A549 (cell line): ENCODE data around the gene FAM237A. TPM values are rescaled to one million over a fixed set of nuclear protein-coding genes. Genes with fewer than 3 reads are reported as not detected.

Experiments
- ATAC-seq, 2 experiments: fragments of 200-7000 bp in 1 of 2; fragments of >200 bp in 1 of 2; cut with Nextera tagmentation in 1 of 2; cut with Tn5 transposase in 1 of 2; 3 replicates each; pipeline versions ENCODE4 v1.8.0 to v1.9.1; 2018 to 2020; ENCODE audit warnings: mild to moderate bottlenecking in 1 of 2, moderate library complexity in 1 of 2
- CTCF ChIA-PET: fragments of 300-600 bp; sonication (Branson Sonifier 250); formaldehyde crosslinking; extraction: SDS; loops from one replicate; lab custom pipeline; 2021; ENCODE audit warnings: antibody characterized with exemption, inconsistent platforms; lab: Yijun Ruan, JAX
- POLR2A ChIA-PET: fragments of 350-600 bp; formaldehyde crosslinking; extraction: SDS; loops from one replicate; lab custom pipeline; 2021; ENCODE audit warnings: antibody characterized with exemption, inconsistent platforms; lab: Yijun Ruan, JAX
- DNase-seq, 2 experiments: peaks; one replicate each; pipeline versions ENCODE4 v3.0.0 to v3.0.0-alpha.2; 2011 to 2016; ENCODE audit warnings: low read depth in 1 of 2, low spot score in 1 of 2
- FAIRE-seq: peaks from 2 replicates; lab custom pipeline; 2011; peaks lifted over from hg19 to GRCh38; lab: Jason Lieb, UNC
- H3K27ac ChIP-seq, 2 experiments: fragments of >200 bp; sonication (Bioruptor Twin); formaldehyde crosslinking; 3 replicates each; pipeline ENCODE4 v1.5.1; 2016 to 2017
- H3K4me1 ChIP-seq: fragments of >200 bp; sonication (Bioruptor Twin); formaldehyde crosslinking; 3 replicates; pipeline ENCODE4 v1.6.1; 2016
- H3K4me2 ChIP-seq: fragments of >200 bp; sonication (Bioruptor Twin); formaldehyde crosslinking; 3 replicates; pipeline ENCODE4 v1.6.1; 2016
- H3K4me3 ChIP-seq: fragments of >200 bp; sonication (Bioruptor Twin); formaldehyde crosslinking; 3 replicates; pipeline ENCODE4 v1.5.1; 2016
- H3K9me3 ChIP-seq: fragments of >200 bp; sonication (Bioruptor Twin); formaldehyde crosslinking; 3 replicates; pipeline ENCODE4 v1.6.1; 2016
- CHD4 ChIP-seq: fragments of 200-600 bp; sonication (generic); IDR thresholded peaks from 2 replicates; pipeline ENCODE4 v1.6.1; 2016; ENCODE audit warnings: antibody characterized with exemption, mild to moderate bottlenecking, borderline replicate concordance
- EP300 ChIP-seq, 2 experiments: fragments of >200 bp; sonication (Bioruptor Twin); formaldehyde crosslinking; IDR thresholded peaks; 2 replicates in 1 of 2; 3 replicates in 1 of 2; pipeline ENCODE4 v1.6.1; 2016 to 2017
- ESRRA ChIP-seq: fragments of 150-350 bp; IDR thresholded peaks from 2 replicates; pipeline ENCODE4 v1.6.1; 2014; ENCODE audit warnings: mild to moderate bottlenecking, low read length, borderline replicate concordance
- FOSB ChIP-seq: fragments of 250-450 bp; sonication (Bioruptor Pico); IDR thresholded peaks from 2 replicates; pipeline ENCODE4 v1.5.0; 2020; ENCODE audit warnings: mild to moderate bottlenecking, moderate library complexity
- FOSL2 ChIP-seq, 2 experiments: fragments of 450-650 bp in 1 of 2; fragments of >200 bp in 1 of 2; sonication (Bioruptor Twin) in 1 of 2; formaldehyde crosslinking; IDR thresholded peaks; 2 replicates each; pipeline versions ENCODE4 v1.5.0 to v1.6.1; 2016 to 2020; ENCODE audit warnings: mild to moderate bottlenecking in 1 of 2, moderate library complexity in 1 of 2
- FOXS1 ChIP-seq: fragments of 250-450 bp; sonication (Bioruptor Pico); IDR thresholded peaks from 2 replicates; pipeline ENCODE4 v1.5.0; 2020; ENCODE audit warnings: mild to moderate bottlenecking, moderate library complexity
- HEYL ChIP-seq: fragments of 250-450 bp; sonication (Bioruptor Pico); IDR thresholded peaks from 2 replicates; pipeline ENCODE4 v1.8.0; 2021; ENCODE audit warnings: mild to moderate bottlenecking, moderate library complexity
- JUNB ChIP-seq: fragments of >200 bp; sonication (Bioruptor Twin); formaldehyde crosslinking; IDR thresholded peaks from 2 replicates; pipeline ENCODE4 v1.6.1; 2016
- MAFK ChIP-seq: fragments of 450-650 bp; IDR thresholded peaks from 2 replicates; pipeline ENCODE4 v1.6.1; 2014; ENCODE audit not compliant: partially characterized antibody
- MAZ ChIP-seq: fragments of 150-350 bp; IDR thresholded peaks from 2 replicates; pipeline ENCODE4 v1.6.1; 2014; ENCODE audit warnings: antibody characterized with exemption, low read depth, low read length, borderline replicate concordance
- NR3C1 ChIP-seq: fragments of >200 bp; sonication (Bioruptor Twin); formaldehyde crosslinking; IDR thresholded peaks from 3 replicates; pipeline ENCODE4 v1.6.1; 2017
- POLR2AphosphoS2 ChIP-seq: conservative IDR thresholded peaks from 2 replicates; pipeline ENCODE4 v1.6.1; 2012; ENCODE audit warnings: low read length, improper control_type of control experiment, inconsistent platforms
- RNF2 ChIP-seq: fragments of 200-600 bp; sonication (generic); IDR thresholded peaks from 2 replicates; pipeline ENCODE4 v1.6.1; 2016; ENCODE audit warnings: low read depth, mild to moderate bottlenecking, antibody characterized with exemption, moderate library complexity, borderline replicate concordance
- TFCP2L1 ChIP-seq: fragments of 250-450 bp; sonication (Bioruptor Pico); IDR thresholded peaks from 2 replicates; pipeline ENCODE4 v1.5.0; 2021; ENCODE audit warnings: mild to moderate bottlenecking
- TP53 ChIP-seq: fragments of 250-450 bp; sonication (Bioruptor Pico); IDR thresholded peaks from 2 replicates; pipeline ENCODE4 v1.5.0; 2021; ENCODE audit warnings: mild to moderate bottlenecking, moderate library complexity
- ZFP36 ChIP-seq: fragments of 450-650 bp; IDR thresholded peaks from 2 replicates; pipeline ENCODE4 v1.6.1; 2014; ENCODE audit warnings: borderline replicate concordance; ENCODE audit not compliant: partially characterized antibody
- ZNF302 ChIP-seq: fragments of 250-450 bp; sonication (Bioruptor Pico); IDR thresholded peaks from 2 replicates; pipeline ENCODE4 v1.9.0; 2021; ENCODE audit warnings: inconsistent platforms, mild to moderate bottlenecking, moderate library complexity
- whole genome bisulfite sequencing: methylation state at CpG from one replicate; pipeline ENCODE4 v1.1.6; 2017; ENCODE audit errors: missing lambda C conversion rate; 5-methylcytosine and 5-hydroxymethylcytosine counted together
- polyA plus RNA-seq, 4 experiments: library from polyadenylated mRNA; depleted of rRNA in 3 of 4; stranded (reverse); fragments of >200 nt; fragmentation: RNase III in 1 of 4; extraction: RNeasy Plus Mini Kit Qiagen cat#74134 plus additional on column Dnase treatment in 1 of 4; gene quantifications; 2 replicates in 3 of 4; 3 replicates in 1 of 4; pipeline ENCODE4 v1.2.3, GENCODE V29; 2011 to 2017
- TF ChIP-seq, protein P1 (sequence below): fragments of 250-450 bp; sonication (Bioruptor Pico); IDR thresholded peaks from 2 replicates; pipeline ENCODE4 v1.5.0; 2020; ENCODE audit warnings: low read depth, mild to moderate bottlenecking, moderate library complexity
- TF ChIP-seq, protein P2 (sequence below): fragments of 200-600 bp; sonication (generic); IDR thresholded peaks from 2 replicates; pipeline ENCODE4 v1.6.1; 2016; ENCODE audit warnings: antibody characterized with exemption, mild to moderate bottlenecking, moderate library complexity
- TF ChIP-seq, protein P3 (sequence below): fragments of >200 bp; sonication (Bioruptor Twin); formaldehyde crosslinking; IDR thresholded peaks from 3 replicates; pipeline ENCODE4 v1.6.1; 2016
- TF ChIP-seq, protein P4 (sequence below): fragments of 250-450 bp; sonication (Bioruptor Pico); IDR thresholded peaks from 2 replicates; pipeline ENCODE4 v1.5.0; 2021; ENCODE audit warnings: mild to moderate bottlenecking, moderate library complexity, borderline replicate concordance

The FAM237A gene
- polyA plus RNA-seq, 2 of the 4 experiments (the other 2 are of a cell fraction) = not detected

DNA sequence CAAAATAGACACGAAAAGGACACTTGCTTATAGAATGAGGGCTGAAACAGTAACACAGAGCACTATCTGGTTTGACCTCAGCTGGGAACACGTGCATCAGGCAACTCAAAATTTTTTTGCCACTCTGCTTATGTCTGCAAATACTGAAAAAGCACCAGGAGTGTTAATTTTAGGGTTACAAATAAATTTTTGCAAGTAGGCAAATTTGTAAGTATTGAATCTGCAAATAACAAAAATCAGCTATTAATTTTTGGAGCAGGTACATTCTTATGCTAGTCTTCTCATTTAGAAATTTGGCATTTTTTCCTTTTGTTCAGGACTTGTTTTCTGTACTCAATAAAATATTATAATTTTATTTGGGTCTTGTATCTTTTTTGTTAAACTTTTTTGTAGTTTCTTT lies 46.2 kb downstream of the FAM237A start:
- Histone ChIP-seq H3K9me3 (no peaks in the 10 kb centered on the region), H3K4me1 (no peaks in the 10 kb centered on the region), H3K4me2 (no peak overlapping the region), H3K4me3 (no peak overlapping the region), H3K27ac (no peak overlapping the region)
- no peak for ATAC-seq
- TF ChIP-seq, protein P1, sequence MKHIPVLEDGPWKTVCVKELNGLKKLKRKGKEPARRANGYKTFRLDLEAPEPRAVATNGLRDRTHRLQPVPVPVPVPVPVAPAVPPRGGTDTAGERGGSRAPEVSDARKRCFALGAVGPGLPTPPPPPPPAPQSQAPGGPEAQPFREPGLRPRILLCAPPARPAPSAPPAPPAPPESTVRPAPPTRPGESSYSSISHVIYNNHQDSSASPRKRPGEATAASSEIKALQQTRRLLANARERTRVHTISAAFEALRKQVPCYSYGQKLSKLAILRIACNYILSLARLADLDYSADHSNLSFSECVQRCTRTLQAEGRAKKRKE = no peak
- TF ChIP-seq MAFK (peak; percentile 57), FOSB (CRISPR knock-in tag) (no peak), ZNF302 (CRISPR knock-in tag) (no peak)
- ChIA-PET POLR2A (no interaction called here), CTCF (interaction anchor here (1.2 kb wide), 1 partner anchor 112 kb away, joined by 4 read pairs; no protein-coding TSS in a partner anchor)
- DNase-seq = no peak
- FAIRE-seq = no peak
- 3% methylated on average over 2 of the region's 2 CpGs for WGBS

DNA sequence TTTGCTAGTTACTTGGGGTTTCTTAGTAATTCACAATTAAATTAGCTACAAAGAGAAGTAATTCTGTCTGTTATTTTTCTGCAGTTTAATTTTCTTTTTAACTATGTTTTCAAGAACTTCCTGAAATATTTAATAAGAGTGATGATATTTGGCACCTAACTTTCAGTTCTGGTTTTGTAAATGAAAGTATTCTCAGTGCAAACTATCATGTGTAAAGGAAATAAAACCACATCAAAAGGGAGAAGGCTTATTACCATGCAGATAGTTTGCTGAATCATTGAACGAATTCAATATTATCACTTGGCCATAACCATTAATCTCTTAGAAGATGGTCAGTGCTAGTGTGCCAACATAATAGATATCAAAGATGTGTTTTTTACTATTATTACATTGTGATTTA lies 46.7 kb downstream of the FAM237A start:
- no peak for FAIRE-seq
- H3K4me3 ChIP-seq = no peak overlapping the region
- ChIA-PET POLR2A (no interaction called here), CTCF (interaction anchor here (1.2 kb wide), 1 partner anchor 112 kb away, joined by 4 read pairs; no protein-coding TSS in a partner anchor)
- ATAC-seq = no peak
- WGBS = 5% methylated on average over 1 of the region's 1 CpG
- no peak overlapping the region for H3K4me2 ChIP-seq
- no peak overlapping the region for H3K27ac ChIP-seq
- no peaks in the 10 kb centered on the region for H3K4me1 ChIP-seq
- no peak for TF ChIP-seq ZNF302 (CRISPR knock-in tag)
- no peak for TF ChIP-seq POLR2AphosphoS2
- no peak for TF ChIP-seq NR3C1
- TF ChIP-seq MAZ = no peak
- TF ChIP-seq, protein P2, sequence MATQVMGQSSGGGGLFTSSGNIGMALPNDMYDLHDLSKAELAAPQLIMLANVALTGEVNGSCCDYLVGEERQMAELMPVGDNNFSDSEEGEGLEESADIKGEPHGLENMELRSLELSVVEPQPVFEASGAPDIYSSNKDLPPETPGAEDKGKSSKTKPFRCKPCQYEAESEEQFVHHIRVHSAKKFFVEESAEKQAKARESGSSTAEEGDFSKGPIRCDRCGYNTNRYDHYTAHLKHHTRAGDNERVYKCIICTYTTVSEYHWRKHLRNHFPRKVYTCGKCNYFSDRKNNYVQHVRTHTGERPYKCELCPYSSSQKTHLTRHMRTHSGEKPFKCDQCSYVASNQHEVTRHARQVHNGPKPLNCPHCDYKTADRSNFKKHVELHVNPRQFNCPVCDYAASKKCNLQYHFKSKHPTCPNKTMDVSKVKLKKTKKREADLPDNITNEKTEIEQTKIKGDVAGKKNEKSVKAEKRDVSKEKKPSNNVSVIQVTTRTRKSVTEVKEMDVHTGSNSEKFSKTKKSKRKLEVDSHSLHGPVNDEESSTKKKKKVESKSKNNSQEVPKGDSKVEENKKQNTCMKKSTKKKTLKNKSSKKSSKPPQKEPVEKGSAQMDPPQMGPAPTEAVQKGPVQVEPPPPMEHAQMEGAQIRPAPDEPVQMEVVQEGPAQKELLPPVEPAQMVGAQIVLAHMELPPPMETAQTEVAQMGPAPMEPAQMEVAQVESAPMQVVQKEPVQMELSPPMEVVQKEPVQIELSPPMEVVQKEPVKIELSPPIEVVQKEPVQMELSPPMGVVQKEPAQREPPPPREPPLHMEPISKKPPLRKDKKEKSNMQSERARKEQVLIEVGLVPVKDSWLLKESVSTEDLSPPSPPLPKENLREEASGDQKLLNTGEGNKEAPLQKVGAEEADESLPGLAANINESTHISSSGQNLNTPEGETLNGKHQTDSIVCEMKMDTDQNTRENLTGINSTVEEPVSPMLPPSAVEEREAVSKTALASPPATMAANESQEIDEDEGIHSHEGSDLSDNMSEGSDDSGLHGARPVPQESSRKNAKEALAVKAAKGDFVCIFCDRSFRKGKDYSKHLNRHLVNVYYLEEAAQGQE = no peak
- TF ChIP-seq HEYL = no peak
- TF ChIP-seq JUNB = no peak
- no peak for TF ChIP-seq ZFP36
- no peak for TF ChIP-seq TFCP2L1 (CRISPR knock-in tag)
- TF ChIP-seq, protein P3, sequence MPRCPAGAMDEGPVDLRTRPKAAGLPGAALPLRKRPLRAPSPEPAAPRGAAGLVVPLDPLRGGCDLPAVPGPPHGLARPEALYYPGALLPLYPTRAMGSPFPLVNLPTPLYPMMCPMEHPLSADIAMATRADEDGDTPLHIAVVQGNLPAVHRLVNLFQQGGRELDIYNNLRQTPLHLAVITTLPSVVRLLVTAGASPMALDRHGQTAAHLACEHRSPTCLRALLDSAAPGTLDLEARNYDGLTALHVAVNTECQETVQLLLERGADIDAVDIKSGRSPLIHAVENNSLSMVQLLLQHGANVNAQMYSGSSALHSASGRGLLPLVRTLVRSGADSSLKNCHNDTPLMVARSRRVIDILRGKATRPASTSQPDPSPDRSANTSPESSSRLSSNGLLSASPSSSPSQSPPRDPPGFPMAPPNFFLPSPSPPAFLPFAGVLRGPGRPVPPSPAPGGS = no peak
- no peak for TF ChIP-seq ESRRA
- no peak for TF ChIP-seq EP300 (IDR thresholded peaks at IDR 0.05)
- no peak for TF ChIP-seq RNF2
- no peaks in the 10 kb centered on the region for H3K9me3 ChIP-seq
- DNase-seq = no peak

DNA sequence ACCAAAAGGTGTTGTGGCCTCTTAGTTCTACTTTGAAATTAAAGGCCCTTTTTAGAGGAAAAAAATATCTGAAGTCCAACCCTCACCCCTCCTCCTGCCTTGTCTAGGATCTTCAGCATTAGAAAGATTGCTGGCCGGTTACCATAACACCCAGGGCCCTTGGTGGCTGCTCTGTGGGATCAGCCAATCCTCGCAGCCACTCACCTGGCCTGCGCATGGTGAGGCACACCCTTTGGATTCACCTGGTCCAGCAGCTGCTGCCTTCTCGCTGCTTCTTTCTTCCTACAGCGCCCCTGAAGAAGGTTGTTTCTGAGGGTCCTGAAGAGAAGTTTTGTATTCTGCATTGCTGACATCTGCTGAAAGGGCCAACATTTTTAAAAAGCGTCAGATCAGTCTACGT lies 50.7 kb downstream of the FAM237A start:
- CTCF ChIA-PET = no interaction called here
- Histone ChIP-seq H3K27ac (no peak overlapping the region), H3K4me3 (no peak overlapping the region), H3K9me3 (no peaks in the 10 kb centered on the region), H3K4me1 (no peaks in the 10 kb centered on the region), H3K4me2 (no peak overlapping the region)
- peak in 1 of 2 experiments; percentile 29; a peak in 1 of 6 replicates for ATAC-seq
- no peak for DNase-seq
- POLR2A ChIA-PET = no interaction called here
- FAIRE-seq = no peak
- WGBS = 48% methylated on average over 7 of the region's 7 CpGs
- TF ChIP-seq TP53 (no peak), MAZ (no peak), CHD4 (no peak), FOXS1 (CRISPR knock-in tag) (no peak), FOSL2 (IDR thresholded peaks at IDR 0.05) (no peak), FOSL2 (CRISPR knock-in tag; IDR thresholded peaks at IDR 0.05) (no peak), ZNF302 (CRISPR knock-in tag) (no peak), TFCP2L1 (CRISPR knock-in tag) (no peak), JUNB (no peak)
- TF ChIP-seq, protein P4, sequence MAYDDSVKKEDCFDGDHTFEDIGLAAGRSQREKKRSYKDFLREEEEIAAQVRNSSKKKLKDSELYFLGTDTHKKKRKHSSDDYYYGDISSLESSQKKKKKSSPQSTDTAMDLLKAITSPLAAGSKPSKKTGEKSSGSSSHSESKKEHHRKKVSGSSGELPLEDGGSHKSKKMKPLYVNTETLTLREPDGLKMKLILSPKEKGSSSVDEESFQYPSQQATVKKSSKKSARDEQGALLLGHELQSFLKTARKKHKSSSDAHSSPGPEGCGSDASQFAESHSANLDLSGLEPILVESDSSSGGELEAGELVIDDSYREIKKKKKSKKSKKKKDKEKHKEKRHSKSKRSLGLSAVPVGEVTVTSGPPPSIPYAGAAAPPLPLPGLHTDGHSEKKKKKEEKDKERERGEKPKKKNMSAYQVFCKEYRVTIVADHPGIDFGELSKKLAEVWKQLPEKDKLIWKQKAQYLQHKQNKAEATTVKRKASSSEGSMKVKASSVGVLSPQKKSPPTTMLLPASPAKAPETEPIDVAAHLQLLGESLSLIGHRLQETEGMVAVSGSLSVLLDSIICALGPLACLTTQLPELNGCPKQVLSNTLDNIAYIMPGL (CRISPR knock-in tag) = no peak
- TF ChIP-seq, protein P1 = no peak
